ENCODE results near the gene COX6A1.
"Not testable (repeated sequence)": the region's sequence is repeated elsewhere in the genome, so short reads cannot be mapped to it uniquely, and the experiment has no call there.

COX6A1 gene

DNA sequence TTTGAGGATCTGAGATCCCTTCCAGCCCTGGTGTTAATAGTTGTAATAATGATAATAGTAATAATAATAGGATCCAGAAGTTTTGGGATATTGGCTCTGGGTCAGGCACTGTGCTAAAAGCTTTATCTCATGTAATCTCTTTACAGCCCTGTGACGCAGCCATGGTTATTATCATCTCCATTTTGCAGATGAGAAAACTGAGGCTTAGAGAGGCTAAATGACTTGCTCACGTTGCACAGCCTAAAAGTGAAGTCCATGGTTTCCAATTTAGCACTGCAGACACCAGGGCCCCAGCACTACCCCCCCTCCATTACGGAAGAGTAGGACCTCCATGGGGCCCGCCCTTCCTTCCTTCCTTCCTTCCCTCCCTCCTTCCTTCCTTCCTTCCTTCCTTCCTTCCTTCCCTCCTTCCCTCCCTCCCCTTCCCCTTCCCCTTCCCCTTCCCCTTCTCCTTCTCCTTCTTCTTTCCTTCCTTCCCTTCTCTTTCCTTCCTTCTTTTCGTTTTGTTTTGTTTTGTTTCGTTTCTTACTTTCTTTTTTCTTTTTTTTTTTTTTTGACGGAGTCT, 14.9 kb upstream of the COX6A1 start:
- intact Hi-C loops (cut with DNase I) = no loop called here
- no peak for DNase-seq

DNA sequence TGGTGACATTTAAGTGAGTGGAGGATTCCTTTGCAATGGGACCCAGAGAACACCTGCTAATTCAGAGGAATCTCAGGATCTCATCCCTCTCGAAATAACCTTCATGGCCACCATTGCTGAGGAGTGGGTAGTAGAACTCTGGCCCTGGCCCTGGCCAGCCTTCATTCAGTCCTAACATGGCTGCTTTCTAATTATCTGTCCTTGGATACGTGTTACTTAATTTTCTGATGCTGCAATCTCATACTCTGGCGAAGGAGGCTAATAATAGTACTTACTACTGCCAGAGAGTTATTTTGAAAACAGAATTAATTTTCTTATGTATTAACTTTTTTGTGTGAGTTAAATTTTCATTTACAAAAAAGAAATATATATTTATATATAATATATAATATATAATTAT, 12.1 kb upstream of the COX6A1 start:
- DNase-seq = no peak
- intact Hi-C loops (cut with DNase I) = no loop called here

- intact Hi-C loops (cut with DNase I) = no loop called here
- DNase-seq = no peak
Measured at GRCh38 chr12:120428597-120429229, 9.2 kb upstream of the COX6A1 start.

DNA sequence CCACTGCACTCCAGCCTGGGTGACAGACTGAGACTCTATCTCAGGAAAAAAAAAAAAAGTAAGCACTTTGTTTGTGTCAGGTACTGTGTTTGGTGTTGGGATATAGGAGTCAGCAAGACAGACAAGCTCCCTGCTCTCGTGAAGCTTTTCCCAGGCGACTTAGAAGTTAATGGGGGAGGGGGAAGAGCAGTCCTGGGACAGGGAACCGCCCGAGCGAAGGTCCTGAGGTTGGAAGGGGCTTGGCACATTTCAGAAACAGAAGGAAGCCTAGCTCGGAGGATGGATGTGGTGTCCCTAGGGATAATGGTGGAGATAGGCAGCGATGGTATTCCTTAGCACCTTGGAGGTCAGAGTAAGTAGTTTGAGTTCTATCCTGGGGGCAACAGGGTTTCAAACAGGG, 8.5 kb upstream of the COX6A1 start:
- intact Hi-C loops (cut with DNase I) = no loop called here
- DNase-seq = no peak

GRCh38 chr12:120432772-120433525, 5.0 kb upstream of the COX6A1 start:
- intact Hi-C loops (cut with DNase I) = no loop called here
- peak in 21 of 42 donors; percentile 15 to 56 (median 35) for DNase-seq

- intact Hi-C loops (cut with DNase I) = no loop called here
Measured at GRCh38 chr12:120438495-120439198, 734 bp downstream of the COX6A1 start.

GRCh38 chr12:120439646-120440247, 1.8 kb downstream of the COX6A1 start:
- DNase-seq = peak in 39 of 42 donors; percentile 14 to 81 (median 49)
- intact Hi-C loops (cut with DNase I) = no loop called here

More at GRCh38 chr12:120438495-120439198, 734 bp downstream of the COX6A1 start:
- no peak for DNase-seq

- intact Hi-C loops (cut with DNase I) = loop anchor here (5.0 kb wide), 1 partner anchor 53 kb away; the partner anchor contains the start of gene DYNLL1
- no peak for DNase-seq
Measured at GRCh38 chr12:120444676-120445075, 6.8 kb downstream of the COX6A1 start.

DNA sequence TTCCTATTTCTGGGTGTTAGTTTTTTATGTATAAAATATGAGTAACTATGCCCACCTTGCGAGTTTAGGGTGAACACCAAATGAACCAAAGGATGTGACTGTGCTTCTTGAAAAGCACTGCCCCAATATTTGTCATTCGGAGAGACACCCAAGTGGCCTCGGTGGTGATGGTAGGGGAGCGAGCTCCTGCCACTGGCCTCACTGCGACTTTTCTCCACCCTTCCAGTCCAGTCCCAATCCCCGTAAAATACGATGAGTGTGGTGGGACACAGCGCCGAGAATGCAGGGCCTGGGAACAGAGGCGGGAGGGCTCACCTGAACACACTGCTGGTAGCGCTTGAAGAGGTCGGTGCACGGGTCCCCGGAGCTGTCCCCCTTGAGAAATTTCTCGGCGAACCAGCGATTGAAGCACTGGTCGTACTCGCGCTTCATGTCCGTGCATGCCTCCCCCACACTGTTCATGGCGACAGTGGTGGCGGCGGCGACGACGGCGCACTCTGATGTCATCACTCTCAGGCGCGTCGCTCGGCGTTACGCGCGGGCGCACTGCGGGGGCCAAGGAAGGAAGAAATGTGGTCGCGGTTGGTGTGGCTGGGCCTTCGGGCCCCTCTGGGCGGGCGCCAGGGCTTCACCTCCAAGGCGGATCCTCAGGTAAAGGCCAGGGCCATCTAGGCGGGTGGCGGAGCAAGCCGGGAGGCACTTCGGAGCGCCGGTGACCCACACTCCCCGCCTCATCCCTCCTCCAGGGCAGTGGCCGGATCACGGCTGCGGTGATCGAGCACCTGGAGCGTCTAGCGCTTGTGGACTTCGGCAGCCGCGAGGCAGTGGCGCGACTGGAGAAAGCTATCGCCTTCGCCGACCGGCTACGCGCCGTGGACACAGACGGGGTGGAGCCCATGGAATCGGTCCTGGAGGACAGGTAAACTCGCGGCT, 8.3 kb downstream of the COX6A1 start, which contains the start of the genes GATC and TRIAP1:
Gene GATC (plus strand): TSS at position 534 of the 933 bp plus-strand sequence. CDS start 37 bp downstream, at position 571.
Gene TRIAP1 (minus strand): TSS at position 474 of the 933 bp plus-strand sequence. CDS start 12 bp downstream, at position 462.
- DNase-seq = peak; percentile 70 to 94 (median 88)
- intact Hi-C loops (cut with DNase I) = loop anchor here (5.0 kb wide), 1 partner anchor 51 kb away; the partner anchor contains the start of gene DYNLL1

GRCh38 chr12:120446844-120447178, 8.9 kb downstream of the COX6A1 start:
- not testable (repeated sequence) for DNase-seq
- intact Hi-C loops (cut with DNase I) = loop anchor here (5.0 kb wide), 1 partner anchor 50 kb away; the partner anchor contains the start of gene DYNLL1

DNA sequence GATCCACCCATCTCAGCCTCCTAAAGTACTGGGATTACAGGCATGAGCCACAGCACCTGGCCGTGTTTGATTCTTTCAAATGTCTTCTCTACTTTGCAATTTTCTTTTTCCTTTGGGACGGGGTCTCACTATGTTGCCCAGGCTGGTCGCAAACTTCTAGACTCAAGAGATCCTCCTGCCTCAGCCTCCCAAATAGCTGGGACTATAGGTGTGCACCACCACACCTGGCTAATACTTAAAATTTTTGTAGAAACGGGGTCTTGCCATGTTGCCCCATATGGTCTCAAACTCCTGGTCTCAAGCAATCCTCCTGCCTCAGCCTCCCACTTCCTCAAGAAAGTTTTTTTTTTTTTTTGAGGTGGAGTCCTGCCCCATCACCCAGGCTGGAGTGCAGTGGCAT, 10.1 kb downstream of the COX6A1 start:
- intact Hi-C loops (cut with DNase I) = loop anchor here (5.0 kb wide), 1 partner anchor 49 kb away; the partner anchor contains the start of gene DYNLL1
- no peak for DNase-seq

DNA sequence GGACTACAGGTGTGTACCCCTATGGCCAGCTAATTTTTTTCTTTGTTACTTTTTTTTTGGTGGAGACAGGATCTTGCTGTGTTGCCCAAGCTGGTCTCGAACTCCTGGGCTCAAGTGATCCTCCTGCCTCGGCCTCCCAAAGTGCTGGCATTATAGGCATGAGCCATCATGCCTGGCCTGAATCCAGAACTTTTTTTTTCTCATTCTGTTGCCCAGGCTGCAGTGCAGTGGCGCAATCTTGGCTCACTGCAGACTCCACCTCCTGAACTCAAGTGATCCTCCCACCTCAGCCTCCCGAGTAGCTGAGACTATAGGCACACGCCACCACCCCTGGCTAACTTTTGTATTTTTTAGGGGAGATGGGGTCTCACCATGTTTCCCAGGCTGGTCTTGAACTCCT, 14.6 kb downstream of the COX6A1 start:
- DNase-seq; intact Hi-C loops (cut with DNase I): not testable (repeated sequence)

DNA sequence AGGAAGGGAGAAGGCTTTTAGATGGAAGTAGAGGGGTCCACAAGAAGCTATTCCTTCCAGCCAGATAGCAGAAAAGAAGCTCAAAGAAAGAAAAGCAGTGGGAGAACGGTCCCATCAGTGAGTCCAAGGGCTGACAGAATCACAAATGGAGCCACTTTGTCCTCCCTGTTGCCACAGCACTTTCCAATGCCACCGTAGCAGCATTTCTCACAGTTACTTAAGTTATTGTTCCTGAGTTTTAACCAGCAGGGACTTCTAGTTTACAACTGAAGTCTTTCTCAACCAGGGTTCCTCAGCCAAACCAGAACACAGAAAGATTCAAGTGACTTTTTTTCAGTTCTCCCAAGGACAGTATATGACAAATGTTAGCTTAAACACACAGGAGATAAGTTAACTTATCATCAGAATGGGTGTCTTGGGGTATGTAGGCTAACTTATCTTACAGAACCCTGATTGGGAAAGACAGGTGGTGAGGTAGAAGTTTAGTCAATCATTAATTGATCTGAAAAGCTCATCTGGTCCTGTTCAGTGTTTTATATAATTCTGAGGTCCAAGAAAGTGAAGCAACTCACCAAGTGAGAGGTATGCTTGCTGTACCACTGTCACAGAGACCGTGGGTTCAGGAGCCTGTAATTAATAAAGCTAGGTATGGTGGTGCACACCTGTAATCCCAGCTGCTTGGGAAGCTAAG, 15.3 kb downstream of the COX6A1 start:
- intact Hi-C loops (cut with DNase I) = no loop called here
- no peak for DNase-seq

GRCh38 chr12:120453977-120454376, 16.1 kb downstream of the COX6A1 start:
- peak in 1 of 42 donors; percentile 18 for DNase-seq
- intact Hi-C loops (cut with DNase I) = no loop called here

DNA sequence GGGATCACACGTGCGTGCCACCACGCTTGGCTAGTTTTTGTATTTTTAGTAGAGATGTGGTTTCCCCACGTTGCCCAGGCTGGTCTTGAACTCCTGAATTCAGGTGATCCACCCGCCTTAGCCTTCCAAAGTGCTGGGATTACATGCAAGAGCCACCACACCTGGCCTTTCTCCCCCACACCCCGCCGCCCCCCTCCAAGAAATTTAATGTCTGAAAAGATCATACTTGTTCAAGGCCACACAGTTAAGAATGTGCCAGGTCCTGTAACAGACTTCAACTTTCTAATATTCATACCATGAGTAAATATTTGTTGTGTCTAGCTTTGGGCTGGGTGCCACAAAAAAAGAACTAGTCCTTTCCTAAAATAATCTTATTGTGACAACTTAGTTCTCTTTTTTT, 17.4 kb downstream of the COX6A1 start:
- intact Hi-C loops (cut with DNase I) = no loop called here
- no peak for DNase-seq

DNA sequence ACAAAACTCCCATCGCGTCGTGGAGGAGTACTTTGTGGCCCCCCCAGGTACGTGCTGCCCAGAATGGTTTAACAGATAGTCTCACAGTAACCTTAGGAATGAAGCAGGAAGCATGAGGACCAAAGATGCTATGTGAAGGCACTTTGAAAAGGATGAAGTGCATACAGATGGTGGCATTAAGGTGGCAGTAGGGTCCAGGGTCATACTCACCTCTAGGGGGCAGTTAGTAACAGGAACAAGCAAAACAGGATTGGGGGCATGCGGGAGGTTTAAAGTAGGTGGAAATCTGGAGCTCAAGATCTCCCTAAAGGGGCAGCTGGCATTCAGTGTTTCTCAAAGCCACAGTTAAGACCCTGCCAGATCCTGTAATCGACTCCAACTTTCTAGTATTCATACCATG, 19.2 kb downstream of the COX6A1 start:
- intact Hi-C loops (cut with DNase I) = no loop called here
- no peak for DNase-seq

- intact Hi-C loops (cut with DNase I) = no loop called here
- DNase-seq = no peak
Measured at GRCh38 chr12:120460157-120460556, 22.2 kb downstream of the COX6A1 start.
